Subcutaneous abdominal adipose tissue (tissue), 5 donors: ENCODE measurements around the gene TFAM.

ENCODE experiments used
- H3K27ac ChIP-seq: one replicate; pipeline ENCODE4 v1.7.0; 2013; ENCODE audit warnings: low read depth, mild to moderate bottlenecking, inconsistent platforms, low read length, moderate library complexity
- H3K27me3 ChIP-seq, 5 donors: one replicate each; pipeline ENCODE4 v1.7.0; 2013; ENCODE audit warnings: low read length in 5 of 5, inconsistent platforms in 1 of 5; ENCODE audit not compliant: control insufficient read depth in 5 of 5, insufficient read depth in 4 of 5
- H3K36me3 ChIP-seq, 5 donors: one replicate each; pipeline ENCODE4 v1.7.0; 2013; ENCODE audit warnings: low read length in 5 of 5; ENCODE audit not compliant: control insufficient read depth in 5 of 5, insufficient read depth in 5 of 5
- H3K4me1 ChIP-seq, 5 donors: one replicate each; pipeline ENCODE4 v1.7.0; 2013; ENCODE audit warnings: low read length in 5 of 5, mild to moderate bottlenecking in 3 of 5, moderate library complexity in 1 of 5; ENCODE audit not compliant: control insufficient read depth in 5 of 5, insufficient read depth in 5 of 5
- H3K4me3 ChIP-seq, 5 donors: one replicate each; pipeline ENCODE4 v1.7.0; 2013; ENCODE audit warnings: low read length in 5 of 5, low read depth in 1 of 5
- H3K9ac ChIP-seq, 5 donors: one replicate each; pipeline ENCODE4 v1.7.0; 2013; ENCODE audit warnings: low read length in 5 of 5, mild to moderate bottlenecking in 4 of 5, moderate library complexity in 3 of 5
- H3K9me3 ChIP-seq, 5 donors: one replicate each; pipeline ENCODE4 v1.7.0; 2013; ENCODE audit warnings: low read length in 5 of 5; ENCODE audit not compliant: control insufficient read depth in 5 of 5
- donor health status: healthy.
- donor health status: healthy.
- donor health status: healthy.
- donor health status: healthy.
- donor health status: healthy.

TFAM gene

DNA sequence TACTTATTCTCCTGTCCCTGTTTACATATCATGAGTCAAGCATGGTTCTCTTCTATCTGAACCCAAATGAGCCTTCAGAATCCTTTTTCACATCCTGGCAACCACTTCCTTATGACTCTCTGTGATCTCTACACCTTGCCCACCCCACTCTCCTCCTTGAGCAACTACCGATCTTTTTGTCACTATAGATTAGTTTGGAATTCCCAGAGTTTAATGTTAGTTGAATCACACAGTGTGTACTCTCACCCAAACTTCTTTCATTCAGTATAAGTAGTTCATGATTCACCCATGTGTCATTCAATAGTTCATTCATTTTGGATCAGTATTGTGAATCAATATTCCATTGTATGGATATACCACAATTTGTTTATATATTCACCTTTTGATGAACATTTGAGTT is 55.3 kb downstream of the TFAM start:
- H3K27me3 ChIP-seq = no peaks in the 10 kb centered on the region

GRCh38 chr10:58444321-58444720 is 59.1 kb downstream of the TFAM start:
- Histone ChIP-seq H3K36me3 (no peaks in the 10 kb centered on the region), H3K27ac (no peak overlapping the region), H3K4me3 (no peak overlapping the region), H3K9me3 (peaks cover 0 to 3% (median 0%) of the 10 kb centered on the region in 5 donors), H3K4me1 (peaks cover 0 to 12% (median 6%) of the 10 kb centered on the region in 5 donors), H3K27me3 (no peaks in the 10 kb centered on the region), H3K9ac (no peak overlapping the region)

More for the DNA sequence above, 55.3 kb downstream of the TFAM start:
- H3K9ac ChIP-seq = no peak overlapping the region
- peaks cover 2 to 37% (median 13%) of the 10 kb centered on the region in 5 donors for H3K4me1 ChIP-seq
- peaks cover 0 to 2% (median 0%) of the 10 kb centered on the region in 5 donors for H3K9me3 ChIP-seq
- no peak overlapping the region for H3K27ac ChIP-seq
- H3K4me3 ChIP-seq = no peak overlapping the region
- H3K36me3 ChIP-seq = no peaks in the 10 kb centered on the region

- H3K9me3 ChIP-seq = peaks cover 0 to 3% (median 0%) of the 10 kb centered on the region in 5 donors
- no peak overlapping the region for H3K9ac ChIP-seq
- H3K4me1 ChIP-seq = peaks cover 0 to 12% (median 6%) of the 10 kb centered on the region in 5 donors
- no peaks in the 10 kb centered on the region for H3K27me3 ChIP-seq
- no peaks in the 10 kb centered on the region for H3K36me3 ChIP-seq
- H3K4me3 ChIP-seq = no peak overlapping the region
- no peak overlapping the region for H3K27ac ChIP-seq
These were observed 59.7 kb downstream of the TFAM start for GRCh38 chr10:58444876-58445275.

DNA sequence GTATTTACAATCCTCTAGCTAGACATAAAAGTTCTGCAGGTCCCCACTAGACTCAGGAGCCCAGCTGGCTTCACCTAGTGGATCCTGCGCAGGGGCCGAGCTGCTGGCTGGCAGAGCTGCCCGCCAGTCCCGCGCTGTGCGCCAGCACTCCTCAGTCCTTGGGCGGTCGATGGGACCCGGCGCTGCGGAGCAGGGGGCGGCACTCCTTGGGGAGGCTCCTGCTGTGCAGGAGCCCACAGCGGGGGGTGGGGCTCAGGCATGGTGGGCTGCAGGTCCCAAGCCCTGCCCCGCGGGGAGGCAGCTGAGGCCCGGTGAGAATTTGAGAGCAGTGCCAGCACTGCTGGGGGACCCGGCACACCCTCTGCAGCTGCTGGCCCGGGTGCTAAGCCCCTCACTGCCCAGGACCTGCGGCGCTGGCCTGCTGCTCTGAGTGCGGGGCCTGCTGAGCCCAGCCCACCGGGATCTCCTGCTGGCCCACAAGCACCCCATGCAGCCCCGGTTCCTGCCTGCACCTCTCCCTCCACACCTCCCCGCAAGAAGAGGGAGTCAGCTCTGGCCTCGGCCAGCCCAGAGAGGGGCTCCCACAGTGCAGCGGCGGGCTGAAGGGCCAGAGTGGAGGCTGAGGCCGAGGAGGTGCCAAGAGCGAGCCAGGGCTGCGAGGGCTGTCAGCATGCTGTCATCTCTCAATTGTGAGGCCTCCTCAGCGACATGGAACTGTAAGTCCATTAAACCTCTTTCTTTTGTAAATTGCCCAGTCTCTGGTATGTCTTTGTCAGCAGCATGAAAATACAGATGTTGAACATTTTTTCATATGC is 63.1 kb downstream of the TFAM start:
- H3K27ac ChIP-seq = no peak overlapping the region
- peaks cover 0 to 12% (median 6%) of the 10 kb centered on the region in 5 donors for H3K4me1 ChIP-seq
- H3K9me3 ChIP-seq = peaks cover 0 to 3% (median 0%) of the 10 kb centered on the region in 5 donors

More for the DNA sequence above, 63.1 kb downstream of the TFAM start:
- H3K9ac ChIP-seq = no peak overlapping the region
- no peaks in the 10 kb centered on the region for H3K27me3 ChIP-seq
- no peaks in the 10 kb centered on the region for H3K36me3 ChIP-seq
- no peak overlapping the region for H3K4me3 ChIP-seq
